ENCODE measurements around the gene MED12L.
"Not testable (repeated sequence)": the region's sequence is repeated elsewhere in the genome, so short reads cannot be mapped to it uniquely, and the experiment has no call there.

MED12L gene

DNA sequence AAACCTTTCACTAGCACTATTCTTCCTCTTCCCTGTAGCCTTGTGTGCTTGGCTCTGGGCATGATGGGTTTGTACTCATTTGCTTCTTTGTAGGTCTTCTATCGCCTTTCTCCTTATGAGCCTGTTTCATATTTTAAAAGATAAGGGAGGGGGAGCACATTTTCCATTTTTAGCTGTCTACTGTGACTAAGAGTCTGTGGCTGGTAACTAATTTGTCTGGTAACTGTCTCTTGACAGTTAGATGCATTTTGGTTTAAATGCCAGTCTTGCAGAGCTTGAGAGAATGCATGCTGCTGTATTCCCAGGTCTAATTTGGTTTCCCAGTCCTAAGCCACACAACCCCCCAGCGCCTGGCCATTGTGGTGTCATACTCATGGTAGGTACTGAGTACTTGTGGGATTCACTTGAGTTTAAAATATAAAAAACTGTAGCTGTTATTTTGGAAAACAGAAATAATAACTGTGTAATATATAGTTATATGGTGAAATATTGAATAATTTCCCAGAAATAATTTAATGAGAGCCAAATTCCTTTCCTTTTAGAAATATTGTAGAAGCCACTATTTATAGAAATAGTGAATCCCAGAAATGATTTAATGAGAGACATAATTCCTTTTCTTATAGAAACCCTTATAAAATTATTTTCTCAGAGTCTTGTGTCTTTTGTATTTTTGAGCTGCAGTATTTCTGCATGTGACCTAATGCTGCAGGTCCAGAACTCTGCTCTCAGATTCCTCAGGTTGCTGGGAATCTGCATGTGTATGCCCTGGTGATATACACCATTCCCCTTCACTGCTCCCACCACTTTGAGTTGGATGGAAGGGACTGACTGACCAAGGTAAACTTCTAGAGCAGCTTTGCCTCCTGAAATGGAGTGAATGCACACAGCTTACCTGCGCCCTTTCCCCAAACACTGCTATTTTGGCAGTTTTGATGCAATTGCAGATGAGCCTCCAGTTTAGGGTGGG is 131.5 kb downstream of the MED12L start:
- no peak for DNase-seq

DNA sequence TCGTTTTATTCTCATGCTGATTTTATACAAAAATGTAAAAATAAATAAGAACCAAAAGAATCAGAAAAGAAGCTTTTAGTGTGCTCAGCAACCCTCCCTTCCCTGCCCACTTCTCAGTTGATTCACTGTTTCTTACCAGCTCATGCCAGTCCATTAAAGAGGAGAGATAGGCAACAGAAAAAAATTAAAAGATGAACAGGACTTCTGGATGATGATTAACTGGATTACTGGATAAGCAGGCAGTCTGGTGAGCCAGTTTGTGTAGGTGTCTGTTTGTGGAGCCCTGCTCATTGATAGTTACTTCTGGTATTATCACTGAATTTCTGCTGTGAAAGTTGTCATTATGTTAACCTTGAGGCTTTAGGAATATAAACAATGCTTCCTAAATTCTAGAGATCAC is 132.7 kb downstream of the MED12L start:
- DNase-seq, result no peak

DNA sequence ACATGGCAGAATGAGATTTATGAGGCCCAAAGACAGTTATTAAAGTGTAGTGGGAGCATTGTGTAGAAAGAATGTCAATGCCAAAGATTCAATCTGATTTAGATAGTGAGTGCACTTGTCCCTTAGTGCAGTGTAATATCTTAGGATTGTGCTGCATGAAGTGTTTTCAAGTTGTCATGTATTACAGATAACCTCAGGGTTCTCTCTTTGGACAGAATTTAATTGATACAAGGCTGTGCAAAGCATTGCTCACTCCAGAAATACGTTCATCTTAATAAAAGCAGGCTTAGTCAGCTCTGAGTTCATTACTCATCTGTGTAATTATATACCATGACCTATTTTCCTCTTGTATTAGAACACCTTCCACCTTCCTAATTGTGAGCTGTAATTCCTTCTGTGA is 133.6 kb downstream of the MED12L start:
- no peak for DNase-seq

DNA sequence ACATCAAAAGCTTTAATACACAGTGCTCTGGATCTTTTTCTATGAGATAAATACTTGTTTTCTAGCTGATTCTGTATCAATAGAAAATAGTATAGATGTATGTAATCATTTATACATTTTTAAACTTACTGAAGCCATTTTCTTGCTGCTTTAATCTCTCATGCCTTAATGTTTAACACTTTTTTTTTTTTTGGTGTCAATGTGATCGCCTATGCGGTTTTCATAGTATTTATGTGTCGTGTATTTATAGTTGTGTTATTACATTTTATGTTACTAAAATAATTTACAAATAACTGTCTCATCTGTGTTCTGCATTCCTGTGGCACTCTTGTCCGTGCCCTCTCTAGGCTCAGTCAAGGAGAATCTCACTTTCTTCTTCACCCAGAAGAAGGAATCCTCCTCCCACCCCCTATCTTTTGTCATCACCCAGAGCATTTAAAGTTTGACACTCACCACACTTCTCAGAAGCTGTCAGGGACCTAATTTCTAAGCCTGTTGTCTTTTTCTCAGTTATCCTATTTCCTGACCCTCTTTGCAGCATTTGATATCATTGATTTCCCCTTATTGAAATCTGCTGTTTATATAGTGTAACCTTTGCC is 138.9 kb downstream of the MED12L start:
- no peak for DNase-seq

DNA sequence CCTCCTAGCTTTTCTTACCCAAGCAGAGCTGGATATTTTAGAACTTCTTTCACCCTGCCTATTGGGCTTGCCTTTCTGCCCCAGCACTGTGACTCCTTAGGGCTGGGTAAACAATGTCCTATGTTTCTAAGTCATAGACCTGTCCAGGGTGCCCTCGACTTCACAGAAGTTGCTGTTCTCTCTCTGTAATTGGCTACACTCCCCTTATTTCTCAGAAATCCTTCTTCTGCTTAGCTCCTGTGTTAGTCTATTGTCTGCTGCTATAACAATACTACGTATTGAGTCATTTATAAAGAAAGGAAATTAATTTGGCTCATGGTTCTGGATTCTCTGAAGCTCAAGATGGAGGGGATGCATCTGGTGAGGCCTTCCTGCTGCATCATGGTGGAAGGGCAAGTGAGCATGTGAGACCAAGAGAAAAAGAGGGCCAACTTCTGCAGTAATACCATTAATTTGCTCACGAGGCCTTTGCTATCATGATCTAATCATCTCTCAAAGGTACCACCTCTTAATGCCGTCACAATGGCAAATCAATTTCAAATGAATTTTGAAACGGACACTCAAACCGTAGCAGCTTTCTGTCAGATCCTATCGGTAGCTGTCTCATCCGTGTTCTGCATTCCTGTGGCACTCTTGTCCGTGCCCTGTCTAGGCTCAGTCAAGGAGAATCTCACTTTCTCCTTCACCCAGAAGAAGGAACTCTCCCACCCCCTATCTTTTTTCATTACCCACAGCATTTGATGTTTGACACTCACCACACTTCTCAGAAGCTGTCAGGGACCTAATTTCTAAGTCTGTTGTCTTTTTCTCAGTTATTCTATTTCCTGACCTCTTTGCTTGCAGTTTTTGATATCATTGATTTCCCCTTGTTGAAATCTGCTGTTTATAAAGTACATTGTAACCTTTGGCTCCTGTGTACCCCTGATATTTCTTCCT is 139.8 kb downstream of the MED12L start:
- DNase-seq, result no peak

DNA sequence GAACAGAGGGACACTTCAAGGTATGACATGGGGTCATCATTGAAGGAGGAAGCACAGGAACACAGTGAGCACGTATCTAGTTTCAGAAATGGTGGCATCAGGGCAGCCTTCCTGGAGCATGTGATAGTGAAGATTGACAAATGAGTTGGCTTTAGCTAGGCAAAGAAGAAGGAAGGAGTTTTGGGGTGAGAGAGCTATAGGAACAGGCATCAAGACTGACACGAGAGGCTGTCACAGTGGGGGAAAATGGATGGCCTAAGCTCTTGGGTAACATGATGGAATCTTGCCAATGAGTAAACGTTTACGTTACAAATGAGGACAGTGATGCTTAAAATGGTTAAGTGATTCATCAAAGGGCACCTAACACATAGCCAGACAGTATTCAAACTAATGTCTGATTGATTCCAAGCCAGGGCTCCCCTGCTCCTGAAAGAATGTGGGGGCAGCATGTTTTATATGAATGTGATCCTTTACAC is 140.7 kb downstream of the MED12L start:
- no peak for DNase-seq

DNA sequence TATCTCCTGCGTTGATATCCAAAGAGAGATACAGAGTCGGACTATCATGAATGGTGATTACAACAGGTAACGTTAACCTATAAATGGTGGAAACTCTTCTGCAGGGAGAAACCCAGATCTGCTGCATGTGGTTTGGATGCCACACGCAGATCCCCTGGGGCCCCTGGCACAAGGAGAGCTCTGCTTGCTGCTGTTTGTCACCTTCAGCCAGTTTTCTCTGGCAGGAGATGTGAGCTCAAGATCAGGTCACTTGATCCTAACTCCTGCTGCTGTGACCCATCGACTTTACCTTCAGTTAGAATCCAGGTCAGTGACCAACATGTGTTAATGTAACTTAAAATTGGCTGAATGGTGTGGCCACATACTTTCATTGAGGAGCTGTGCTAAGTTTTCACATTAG is 141.4 kb downstream of the MED12L start:
- DNase-seq, result no peak

DNA sequence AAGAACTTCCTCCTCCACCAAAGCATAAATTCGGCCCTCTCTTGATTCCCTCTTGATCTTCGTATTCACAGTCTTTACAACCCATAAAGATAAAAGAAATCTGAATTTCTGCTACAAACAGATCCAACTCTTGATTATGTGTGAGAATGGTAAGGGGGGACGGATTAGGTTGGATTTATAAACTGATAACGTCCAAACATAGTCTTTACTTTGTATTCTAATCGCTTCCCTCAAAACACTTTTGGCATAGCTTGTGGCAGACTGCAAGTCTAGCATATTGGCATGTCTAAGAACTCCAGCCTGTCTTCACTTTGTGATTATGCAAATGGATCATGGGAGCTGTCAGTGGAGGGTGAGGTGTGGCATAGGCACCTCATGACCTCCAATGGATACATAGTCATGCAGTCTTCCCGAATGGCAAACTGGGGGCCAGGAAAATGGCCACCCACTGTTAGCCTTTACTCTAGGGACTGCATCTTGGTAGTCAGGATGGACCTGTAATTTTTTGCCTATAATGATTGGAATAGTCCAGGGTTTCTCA is 141.9 kb downstream of the MED12L start:
- DNase-seq, result no peak

DNA sequence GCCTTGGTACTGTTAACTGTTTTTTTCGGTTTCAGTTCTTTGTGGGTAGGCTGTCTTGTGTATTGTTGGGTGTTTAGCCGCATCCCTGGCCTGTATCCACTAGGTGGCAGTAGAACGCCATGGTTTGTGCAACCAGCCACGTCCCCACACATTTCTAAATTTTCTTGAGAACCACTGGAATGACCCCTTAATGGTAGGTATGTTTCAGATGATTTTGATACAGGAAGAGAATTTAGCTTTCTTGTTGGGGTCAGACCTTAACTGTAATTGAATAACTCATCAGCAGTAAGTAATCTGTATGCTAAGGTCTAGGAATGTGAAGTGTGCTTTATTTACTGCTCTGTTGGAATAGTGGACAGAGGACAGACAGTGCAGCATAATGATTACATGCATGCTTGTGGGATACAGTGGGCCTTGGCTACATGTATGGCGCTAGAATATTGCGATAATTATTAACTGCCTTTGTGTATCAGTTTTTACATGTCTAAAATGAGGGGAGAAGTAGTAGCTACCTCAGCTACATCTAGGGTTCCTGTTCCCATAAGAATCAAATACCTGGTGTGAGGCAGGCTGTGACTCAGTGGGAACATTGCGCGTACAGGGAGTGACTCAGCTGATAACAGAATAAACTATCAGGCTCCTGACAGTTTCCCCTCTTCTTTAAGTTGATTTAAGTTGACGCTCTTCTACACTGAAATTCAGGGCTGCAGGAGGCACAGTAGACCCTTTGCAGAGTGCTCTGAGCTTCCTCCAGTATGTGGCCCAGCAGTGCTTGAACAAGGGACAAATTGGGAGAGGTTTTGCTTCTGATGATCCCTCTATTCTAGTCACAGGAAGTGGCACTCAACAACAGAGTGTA is 142.6 kb downstream of the MED12L start:
- peak; percentile 82 for DNase-seq

DNA sequence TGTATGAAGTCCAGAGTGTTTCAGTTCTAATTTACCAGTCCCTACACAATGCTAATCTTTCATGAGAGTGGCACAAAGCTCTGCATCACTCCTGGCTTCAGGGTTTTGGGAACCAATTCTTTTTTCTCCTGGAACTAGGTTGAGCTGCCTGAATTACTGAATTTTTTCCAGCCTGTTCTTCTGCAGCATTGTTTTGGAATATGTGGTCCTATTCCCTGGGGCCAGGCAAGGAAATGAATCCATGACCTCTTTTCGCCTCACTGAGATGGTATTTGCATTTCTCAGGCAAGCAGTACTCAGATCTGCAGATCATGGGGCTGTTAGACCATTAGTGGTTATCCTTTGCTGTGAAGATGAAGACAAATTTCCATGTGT is 143.2 kb downstream of the MED12L start:
- no peak for DNase-seq

DNA sequence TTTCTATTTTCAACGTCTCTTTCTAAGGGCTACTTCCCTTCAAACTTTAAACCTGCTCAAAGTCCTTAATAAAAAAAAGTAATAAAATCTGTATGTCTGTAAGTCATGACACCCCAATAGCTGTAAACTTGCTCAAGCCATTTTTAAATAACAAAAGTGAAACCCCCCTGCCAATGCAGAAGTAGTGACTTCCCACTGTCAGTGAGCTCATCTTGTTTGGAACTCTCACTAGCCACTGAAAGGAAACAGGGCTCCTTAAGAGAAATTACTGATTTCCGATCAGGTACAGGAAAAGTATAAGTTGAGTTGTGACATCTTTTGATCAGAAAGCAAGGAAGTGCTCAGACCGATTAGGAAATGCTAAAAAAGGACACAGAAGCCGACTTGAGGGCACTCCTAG is 145.2 kb downstream of the MED12L start:
- DNase-seq, result no peak

DNA sequence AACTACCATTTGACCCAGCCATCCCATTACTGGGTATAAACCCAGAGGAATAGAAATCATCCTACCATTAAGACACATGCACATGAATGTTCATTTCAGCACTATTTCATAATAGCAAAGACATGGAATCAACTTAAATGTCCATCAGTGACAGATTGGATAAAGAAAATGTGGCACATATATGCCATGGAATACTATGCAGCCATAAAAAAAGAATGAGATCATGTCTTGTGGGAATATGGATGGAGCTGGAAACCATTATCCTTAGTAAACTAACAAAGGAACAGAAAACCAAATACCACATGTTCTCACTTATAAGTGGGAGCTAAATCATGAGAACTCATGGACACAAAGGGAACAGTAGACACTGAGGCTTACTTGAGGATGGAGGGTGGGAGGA is 146.9 kb downstream of the MED12L start:
- not testable (repeated sequence) for DNase-seq

DNA sequence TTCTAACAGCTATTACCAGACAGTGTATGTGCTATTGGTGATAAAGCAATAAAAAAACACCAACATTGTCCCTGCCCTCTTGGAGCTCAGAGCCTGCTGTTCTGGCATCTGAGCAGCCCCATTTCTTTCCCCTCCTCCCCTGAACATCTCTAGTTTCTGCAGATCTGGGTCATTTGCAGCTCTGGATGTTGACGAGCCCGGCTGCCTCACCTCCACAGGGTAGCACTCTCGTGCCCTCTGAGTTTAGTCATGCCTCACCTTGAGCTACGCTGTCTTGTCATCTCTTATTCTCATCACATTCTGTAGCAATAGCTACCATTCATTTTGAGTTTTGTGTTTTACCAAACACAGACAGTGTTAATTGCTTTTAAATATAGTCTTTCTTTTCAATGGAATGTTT is 147.5 kb downstream of the MED12L start:
- no peak for DNase-seq

DNA sequence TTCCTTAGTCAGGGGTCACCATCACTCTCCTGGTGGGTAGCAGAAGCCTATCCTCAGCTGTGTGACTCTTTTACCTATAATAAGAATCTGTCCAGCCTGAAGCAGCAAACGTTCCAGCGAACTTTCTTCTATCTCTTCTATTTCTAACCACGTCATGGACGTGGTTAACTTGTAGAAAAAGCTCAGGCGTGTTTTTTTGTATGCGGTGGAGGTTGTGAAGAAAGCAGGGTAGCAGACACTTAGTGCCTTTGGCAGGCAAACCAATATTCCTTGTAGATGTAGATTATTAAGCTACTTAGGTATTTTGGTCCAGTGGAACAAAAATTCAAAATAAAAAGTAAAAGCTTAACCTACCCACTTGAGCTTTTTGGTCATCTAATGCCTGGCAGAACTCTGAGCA is 149.4 kb downstream of the MED12L start:
- no peak for DNase-seq

DNA sequence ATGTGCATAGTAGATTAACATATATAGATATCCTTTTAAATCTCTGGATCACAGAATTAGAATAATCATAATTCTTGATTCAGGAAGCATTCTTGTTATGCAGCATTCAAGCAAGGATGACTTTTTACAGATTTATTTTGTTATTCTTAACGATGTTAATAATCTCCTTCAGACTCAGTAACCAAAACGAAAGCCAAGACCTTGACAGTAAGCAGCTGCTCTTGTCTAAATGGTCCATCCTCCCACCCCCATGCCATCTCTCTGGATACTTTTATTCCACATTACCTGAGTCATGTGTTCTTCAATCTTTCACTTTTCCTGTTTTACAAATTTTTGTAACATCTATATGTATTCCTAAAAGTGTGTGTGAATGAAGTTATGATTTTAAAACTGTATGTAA is 150.9 kb downstream of the MED12L start:
- no peak for DNase-seq

DNA sequence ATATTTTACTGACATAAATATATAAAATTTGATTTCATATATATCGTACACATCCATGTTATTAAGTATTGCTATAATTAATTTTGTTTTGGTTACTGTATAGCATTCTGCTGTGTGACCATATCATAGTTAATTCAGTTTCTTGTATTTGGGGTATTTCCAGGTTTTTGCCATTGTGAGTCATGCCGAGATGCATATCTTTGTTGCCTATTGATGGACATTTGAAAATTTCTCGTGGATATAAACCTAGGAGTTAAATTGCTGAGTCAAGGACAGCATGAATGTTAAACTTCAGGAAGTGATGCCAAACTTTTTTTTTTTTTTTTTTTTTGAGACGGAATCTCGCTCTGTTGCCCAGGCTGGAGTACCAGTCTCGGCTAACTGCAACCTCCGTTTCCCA is 151.3 kb downstream of the MED12L start:
- DNase-seq, result no peak

DNA sequence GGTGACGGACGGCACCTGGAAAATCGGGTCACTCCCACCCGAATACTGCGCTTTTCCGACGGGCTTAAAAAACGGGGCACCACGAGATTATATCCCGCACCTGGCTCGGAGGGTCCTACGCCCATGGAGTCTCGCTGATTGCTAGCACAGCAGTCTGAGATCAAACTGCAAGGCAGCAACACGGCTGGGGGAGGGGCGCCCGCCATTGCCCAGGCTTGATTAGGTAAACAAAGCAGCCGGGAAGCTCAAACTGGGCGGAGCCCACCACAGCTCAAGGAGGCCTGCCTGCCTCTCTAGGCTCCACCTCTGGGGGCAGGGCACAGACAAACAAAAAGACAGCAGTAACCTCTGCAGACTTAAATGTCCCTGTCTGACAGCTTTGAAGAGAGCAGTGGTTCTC is 156.5 kb downstream of the MED12L start:
- DNase-seq, result not testable (repeated sequence)

DNA sequence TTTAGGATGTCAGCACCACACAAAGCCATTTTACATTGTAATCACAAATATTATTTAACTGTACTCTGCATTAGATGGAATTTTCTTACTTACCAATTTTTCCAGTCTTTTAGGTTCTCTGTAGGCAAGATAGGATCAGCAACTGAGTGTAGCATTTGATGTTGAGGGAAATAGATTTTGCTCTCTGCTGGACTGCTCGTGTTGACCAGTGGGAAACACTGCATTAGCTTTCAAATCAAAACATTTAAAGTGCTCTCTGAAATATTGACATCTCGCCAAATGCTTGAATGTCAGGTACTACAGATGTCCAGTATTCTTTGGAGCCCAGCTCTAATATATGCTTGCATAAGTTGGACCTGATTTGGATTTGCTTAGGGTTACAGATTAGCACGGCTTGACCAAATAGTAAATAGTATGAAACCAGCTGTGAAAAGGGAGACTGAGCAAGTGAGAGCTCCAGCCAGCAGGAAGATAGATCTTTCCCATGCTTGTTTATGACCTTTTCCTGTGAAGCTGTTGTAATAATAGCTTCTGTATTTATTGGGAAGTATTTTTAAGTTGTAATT is 163.4 kb downstream of the MED12L start:
- DNase-seq, result no peak

DNA sequence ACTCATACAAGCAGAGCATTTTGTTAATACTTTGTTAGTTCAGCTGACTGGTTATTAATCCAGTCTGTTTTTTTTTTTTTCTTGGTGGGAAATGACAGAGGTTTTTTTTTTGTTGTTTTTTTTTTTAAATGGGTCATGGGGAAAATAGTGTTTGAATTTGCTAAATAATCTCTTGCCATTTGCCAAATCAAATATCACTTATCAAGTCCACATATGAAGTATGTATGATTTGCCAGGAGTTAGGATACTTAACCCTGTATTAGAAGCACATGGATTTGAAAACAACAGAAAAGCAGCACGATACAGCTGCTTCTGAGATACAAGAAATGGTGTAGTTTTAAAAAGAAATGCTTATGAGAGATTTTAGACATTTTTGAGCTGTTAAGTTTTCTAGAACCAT is 171.3 kb downstream of the MED12L start:
- no peak for DNase-seq

DNA sequence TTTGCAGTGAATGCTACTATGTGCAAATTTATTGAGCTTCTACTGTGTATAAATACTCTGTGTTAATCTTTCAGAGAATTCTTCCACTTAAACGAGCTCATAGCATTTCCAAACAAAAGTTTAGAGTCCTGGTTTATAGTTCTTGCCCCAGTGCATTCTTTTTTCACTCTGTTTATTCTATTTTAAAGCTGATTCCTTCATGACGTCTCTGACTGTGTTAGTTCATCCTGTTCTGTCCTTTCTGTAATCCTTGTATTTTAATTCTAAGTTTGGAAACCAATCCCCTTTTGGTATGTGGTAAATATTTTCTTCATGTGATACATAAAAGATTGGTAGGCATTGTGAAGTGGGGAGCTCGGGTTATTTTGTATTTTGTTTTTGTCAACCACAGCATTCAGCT is 174.2 kb downstream of the MED12L start:
- no peak for DNase-seq

DNA sequence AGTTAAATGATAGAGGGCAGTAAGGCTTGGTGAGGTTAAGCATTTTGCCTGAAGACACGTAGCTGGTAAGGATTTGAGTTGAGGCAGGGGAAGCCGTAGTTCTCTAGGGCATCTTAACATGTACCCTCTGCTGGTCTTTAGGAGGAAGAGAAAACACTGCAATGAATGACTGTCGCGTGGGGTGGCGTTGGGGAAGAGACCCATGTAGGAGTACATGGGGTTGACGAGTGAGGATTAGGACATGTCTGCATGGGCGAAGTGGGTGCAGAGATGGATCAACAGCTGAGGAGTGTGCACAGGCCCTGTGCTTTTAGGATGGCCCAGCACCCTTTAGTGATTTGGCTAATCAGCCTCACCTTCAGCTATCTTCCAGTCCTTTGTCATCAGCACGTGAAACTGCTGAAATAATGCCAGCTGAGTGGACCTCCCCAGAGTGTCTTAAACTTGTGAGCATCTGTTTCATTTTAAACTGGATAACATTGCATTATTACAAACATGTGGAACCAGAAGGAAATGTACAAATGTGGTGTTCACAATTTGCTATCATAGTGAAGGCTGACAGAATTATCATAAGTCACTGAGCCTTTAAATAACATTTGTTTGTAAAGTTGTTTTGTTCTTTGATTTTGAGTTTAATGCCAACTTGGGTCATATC is 177.5 kb downstream of the MED12L start:
- no peak for DNase-seq
